ENCODE measurements around the gene RAB11FIP4. TPM values are rescaled to one million over a fixed set of nuclear protein-coding genes. Genes with fewer than 3 reads are reported as not detected.
"Not testable (repeated sequence)": the region's sequence is repeated elsewhere in the genome, so short reads cannot be mapped to it uniquely, and the experiment has no call there.

Gene RAB11FIP4
- polyA plus RNA-seq, 3 donors: 14.8 to 16.5 (median 15.5) TPM

GRCh38 chr17:31431098-31431851 is 39.8 kb downstream of the RAB11FIP4 start:
- DNase-seq: no peak

GRCh38 chr17:31431852-31432658 is 40.6 kb downstream of the RAB11FIP4 start:
- DNase-seq: no peak

- no peak for DNase-seq
Measured at GRCh38 chr17:31433091-31433790, 41.8 kb downstream of the RAB11FIP4 start.

GRCh38 chr17:31433811-31434726 is 42.6 kb downstream of the RAB11FIP4 start:
- DNase-seq: no peak

GRCh38 chr17:31434727-31435050 is 43.2 kb downstream of the RAB11FIP4 start:
- no peak for DNase-seq

- DNase-seq: no peak
Measured at GRCh38 chr17:31435581-31435980, 44.1 kb downstream of the RAB11FIP4 start.

- DNase-seq: no peak
Measured at GRCh38 chr17:31437720-31438400, 46.4 kb downstream of the RAB11FIP4 start.

- no peak for DNase-seq
Measured at GRCh38 chr17:31439716-31440115, 48.2 kb downstream of the RAB11FIP4 start.

GRCh38 chr17:31442276-31442675 is 50.8 kb downstream of the RAB11FIP4 start:
- DNase-seq: no peak

- DNase-seq: not testable (repeated sequence)
Measured at GRCh38 chr17:31442856-31443255, 51.4 kb downstream of the RAB11FIP4 start.

GRCh38 chr17:31443386-31443785 is 51.9 kb downstream of the RAB11FIP4 start:
- no peak for DNase-seq

- DNase-seq: no peak
Measured at GRCh38 chr17:31444026-31444425, 52.6 kb downstream of the RAB11FIP4 start.

GRCh38 chr17:31446195-31446967 is 54.9 kb downstream of the RAB11FIP4 start:
- DNase-seq: no peak

- DNase-seq: no peak
Measured at GRCh38 chr17:31448467-31449077, 57.1 kb downstream of the RAB11FIP4 start.

GRCh38 chr17:31449111-31449510 is 57.6 kb downstream of the RAB11FIP4 start:
- no peak for DNase-seq

GRCh38 chr17:31449746-31450145 is 58.3 kb downstream of the RAB11FIP4 start:
- no peak for DNase-seq

- DNase-seq: no peak
Measured at GRCh38 chr17:31452101-31452500, 60.6 kb downstream of the RAB11FIP4 start.

- DNase-seq: no peak
Measured at GRCh38 chr17:31452561-31453110, 61.2 kb downstream of the RAB11FIP4 start.

GRCh38 chr17:31453896-31454295 is 62.4 kb downstream of the RAB11FIP4 start:
- DNase-seq: no peak

All from renal pelvis (tissue), 4 donors.